SU-DHL-6 (cell line): ENCODE measurements around the gene KRTAP1-4.

Source experiments
- H2AFZ ChIP-seq: fragments of 200-600 bp; sonication (generic); 2 replicates; pipeline ENCODE4 v1.6.1; 2014; ENCODE audit warnings: low read depth, mild to moderate bottlenecking, moderate library complexity, mixed read lengths, antibody characterized with exemption, low read length; ENCODE audit not compliant: severe bottlenecking
- H3F3A ChIP-seq: fragments of 200-600 bp; shearing (Covaris generic); 2 replicates; pipeline ENCODE4 v1.6.0; 2016; ENCODE audit warnings: antibody characterized with exemption, mild to moderate bottlenecking; ENCODE audit not compliant: insufficient read depth
- H3K27ac ChIP-seq: fragments of 200-600 bp; sonication (generic); 2 replicates; pipeline ENCODE4 v1.5.1; 2016; ENCODE audit warnings: low read depth, mild to moderate bottlenecking, low read length, moderate library complexity, mixed read lengths
- H3K27me3 ChIP-seq: fragments of 200-600 bp; sonication (generic), shearing (Covaris generic); 2 replicates; pipeline ENCODE4 v1.6.0; 2014; ENCODE audit warnings: mild to moderate bottlenecking, low read length
- H3K36me3 ChIP-seq: fragments of 200-600 bp; sonication (generic); 2 replicates; pipeline ENCODE4 v1.6.1; 2014; ENCODE audit warnings: mild to moderate bottlenecking, low read length, mixed read lengths
- H3K4me2 ChIP-seq: fragments of 300-600, 200-600 bp; shearing (Covaris generic), sonication (generic); 2 replicates; pipeline ENCODE4 v1.6.0; 2014; ENCODE audit warnings: low read length, low read depth, mild to moderate bottlenecking; ENCODE audit not compliant: poor library complexity, severe bottlenecking
- H3K4me3 ChIP-seq: fragments of 200-600 bp; sonication (generic); 2 replicates; pipeline ENCODE4 v1.5.1; 2014; ENCODE audit warnings: antibody characterized with exemption, low read length, mild to moderate bottlenecking, mixed read lengths; ENCODE audit not compliant: insufficient read depth, poor library complexity, severe bottlenecking
- H3K79me2 ChIP-seq: fragments of 200-600 bp; sonication (generic); 2 replicates; pipeline ENCODE4 v1.6.1; 2014; ENCODE audit warnings: mild to moderate bottlenecking, low read length, moderate library complexity; ENCODE audit not compliant: insufficient read depth
- H3K9ac ChIP-seq: fragments of 200-600 bp; sonication (generic); 2 replicates; pipeline ENCODE4 v1.7.0; 2014; ENCODE audit warnings: mild to moderate bottlenecking, low read length
- H3K9me2 ChIP-seq: fragments of 200-600 bp; sonication (generic); replicated peaks from 2 replicates; pipeline ENCODE4 v1.6.1; 2014; ENCODE audit warnings: low read length; ENCODE audit not compliant: insufficient read depth
- H3K9me3 ChIP-seq: fragments of 200-600 bp; sonication (generic); 2 replicates; pipeline ENCODE4 v1.6.1; 2014; ENCODE audit warnings: low read length, mixed read lengths; ENCODE audit not compliant: insufficient read depth
- H4K20me1 ChIP-seq: fragments of 200-600 bp; sonication (generic); 2 replicates; pipeline ENCODE4 v1.6.1; 2014; ENCODE audit warnings: low read depth, mild to moderate bottlenecking, antibody characterized with exemption, low read length, moderate library complexity, mixed read lengths
- CTCF ChIP-seq: fragments of 200-600 bp; sonication (generic); IDR thresholded peaks from one replicate; pipeline ENCODE4 v1.5.1; 2017; ENCODE audit warnings: antibody characterized with exemption, mild to moderate bottlenecking, low read length, moderate library complexity; ENCODE audit not compliant: insufficient read depth, poor library complexity, severe bottlenecking
- EZH2phosphoT487 ChIP-seq: fragments of 200-600 bp; sonication (generic), shearing (Covaris generic); conservative IDR thresholded peaks from 2 replicates; pipeline ENCODE4 v1.6.1; 2018; ENCODE audit warnings: mild to moderate bottlenecking, antibody characterized with exemption, low read length, moderate library complexity, mixed read lengths

The KRTAP1-4 gene

GRCh38 chr17:41015454-41015853 lies 14.5 kb downstream of the KRTAP1-4 start:
- Histone ChIP-seq H3K27me3 (no peaks in the 10 kb centered on the region), H3K27ac (no peak overlapping the region), H3K4me2 (no peak overlapping the region), H3K4me3 (no peak overlapping the region), H3F3A (no peaks in the 10 kb centered on the region), H2AFZ (no peak overlapping the region), H4K20me1 (no peaks in the 10 kb centered on the region), H3K9me2 (no peaks in the 10 kb centered on the region), H3K9ac (no peak overlapping the region), H3K79me2 (no peaks in the 10 kb centered on the region), H3K36me3 (no peaks in the 10 kb centered on the region), H3K9me3 (no peaks in the 10 kb centered on the region)
- no peak for TF ChIP-seq EZH2phosphoT487
- no peak for TF ChIP-seq CTCF

GRCh38 chr17:41013606-41014005 lies 16.4 kb downstream of the KRTAP1-4 start:
- H4K20me1 ChIP-seq = no peaks in the 10 kb centered on the region
- no peaks in the 10 kb centered on the region for H3K9me2 ChIP-seq
- H3K9me3 ChIP-seq = no peaks in the 10 kb centered on the region
- H3F3A ChIP-seq = no peaks in the 10 kb centered on the region
- no peak overlapping the region for H2AFZ ChIP-seq
- no peak for TF ChIP-seq CTCF
- TF ChIP-seq EZH2phosphoT487 = no peak
- H3K27ac ChIP-seq = no peak overlapping the region
- H3K4me2 ChIP-seq = no peak overlapping the region
- no peak overlapping the region for H3K4me3 ChIP-seq
- H3K79me2 ChIP-seq = no peaks in the 10 kb centered on the region
- no peaks in the 10 kb centered on the region for H3K36me3 ChIP-seq
- H3K9ac ChIP-seq = no peak overlapping the region
- no peaks in the 10 kb centered on the region for H3K27me3 ChIP-seq

- Histone ChIP-seq H3K27me3 (no peaks in the 10 kb centered on the region), H2AFZ (no peak overlapping the region), H3K4me2 (no peak overlapping the region), H3F3A (no peaks in the 10 kb centered on the region), H3K4me3 (no peak overlapping the region), H3K27ac (no peak overlapping the region), H3K9me3 (no peaks in the 10 kb centered on the region), H3K9me2 (no peaks in the 10 kb centered on the region), H3K36me3 (no peaks in the 10 kb centered on the region), H3K79me2 (no peaks in the 10 kb centered on the region), H4K20me1 (no peaks in the 10 kb centered on the region), H3K9ac (no peak overlapping the region)
- TF ChIP-seq EZH2phosphoT487 (no peak), CTCF (no peak)
Measured at GRCh38 chr17:41013181-41013580, 16.8 kb downstream of the KRTAP1-4 start.
